HG02885 (cell line): ENCODE results near the gene GMNC.

Source experiments
- ATAC-seq: cut with Tn5 transposase; IDR thresholded peaks from one replicate; pipeline ENCODE4 v1.9.1; 2021; ENCODE audit warnings: mild to moderate bottlenecking; ENCODE audit not compliant: unreplicated experiment, poor library complexity

The GMNC gene

DNA sequence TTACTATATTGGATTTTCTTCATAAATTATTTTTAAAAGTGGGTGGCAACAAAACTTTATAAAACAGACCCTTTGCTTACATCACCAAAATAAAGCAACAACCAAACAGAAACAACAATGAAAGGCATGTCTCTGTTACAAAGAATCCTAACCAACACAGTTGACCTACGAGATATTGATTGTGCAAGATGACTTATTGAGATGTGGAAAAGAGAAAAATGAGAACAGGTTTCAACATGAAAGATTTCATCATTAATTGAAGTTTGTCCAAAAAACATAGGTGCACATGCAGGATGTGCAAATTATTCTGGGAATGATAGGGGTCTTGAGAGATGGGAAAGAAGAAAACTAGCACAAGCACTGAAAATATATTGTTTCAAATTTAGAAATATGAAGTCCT lies 9.0 kb downstream of the GMNC start:
- no peak for ATAC-seq

DNA sequence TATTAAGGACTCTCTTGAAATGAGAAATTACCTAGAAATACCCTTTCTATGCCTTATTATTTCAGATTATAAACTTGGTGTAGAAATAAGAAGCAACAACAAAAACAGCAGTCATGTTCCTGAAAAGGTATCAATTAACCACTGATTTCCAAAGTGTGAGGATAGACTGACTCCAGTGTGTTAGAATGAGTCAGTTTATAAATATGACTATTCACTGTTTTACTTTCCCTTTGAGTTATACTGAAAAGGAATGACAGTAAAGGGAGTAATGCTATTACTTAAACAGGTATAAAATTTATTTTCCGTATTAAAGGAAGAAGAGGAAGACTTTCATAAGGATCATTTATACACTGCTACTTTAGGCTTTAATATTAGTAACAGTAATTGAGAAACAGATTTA lies 12.9 kb downstream of the GMNC start:
- ATAC-seq = no peak

DNA sequence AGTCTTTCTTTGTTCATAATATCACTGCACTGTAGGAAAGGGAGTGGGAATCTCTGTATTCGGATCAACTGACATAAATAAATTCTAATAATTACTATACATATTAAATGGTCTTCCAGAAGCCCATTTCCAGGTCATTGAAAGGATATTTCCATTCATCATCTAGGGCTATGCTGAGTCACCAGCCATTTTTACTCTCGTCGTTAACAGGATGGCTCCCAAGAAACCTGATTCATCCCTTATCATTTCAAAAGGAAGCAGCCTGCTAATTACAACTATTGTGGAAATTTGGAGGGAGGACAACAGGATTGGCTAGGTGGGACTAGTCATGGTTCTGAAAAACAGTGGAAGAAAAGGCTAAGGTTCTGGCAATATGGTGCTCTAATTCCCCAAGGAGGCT lies 13.6 kb downstream of the GMNC start:
- ATAC-seq = no peak

DNA sequence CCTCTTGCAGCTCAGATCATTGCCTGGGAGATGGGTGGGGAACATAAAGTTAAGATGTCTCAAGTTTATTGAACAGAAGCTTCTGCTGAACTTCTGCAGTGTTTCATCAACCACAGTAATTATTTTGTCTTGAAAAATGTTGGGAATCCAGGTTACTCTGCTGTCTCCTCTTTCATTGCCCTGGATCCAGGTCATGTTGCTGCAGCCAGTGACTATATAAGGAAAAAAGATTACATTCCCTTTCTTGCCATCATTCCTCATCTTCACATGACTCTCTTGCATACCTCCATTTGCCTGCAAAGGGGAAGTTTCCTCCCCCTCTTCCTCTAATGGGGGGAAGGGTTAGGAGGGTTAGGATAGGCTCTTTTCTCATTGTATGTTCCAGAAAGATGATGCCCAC lies 15.1 kb downstream of the GMNC start:
- ATAC-seq = no peak

DNA sequence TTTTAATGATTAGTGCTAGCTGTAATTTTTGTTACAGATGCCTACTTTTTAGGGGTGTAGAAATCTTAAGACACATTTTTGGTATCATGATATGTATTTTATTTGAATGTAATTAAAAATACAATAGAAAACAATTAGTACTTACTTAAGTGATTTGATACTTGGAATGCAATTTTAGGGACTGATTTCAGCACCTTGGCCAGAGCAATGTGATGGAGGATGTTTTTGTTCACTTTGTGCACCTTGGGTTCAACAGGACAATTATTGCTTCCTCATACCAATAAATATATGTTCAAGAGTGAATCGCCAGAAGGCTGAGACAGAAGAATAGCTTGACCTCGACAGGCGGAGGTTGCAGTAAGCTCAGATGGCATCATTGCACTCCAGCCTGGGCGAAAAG lies 22.3 kb downstream of the GMNC start:
- no peak for ATAC-seq

DNA sequence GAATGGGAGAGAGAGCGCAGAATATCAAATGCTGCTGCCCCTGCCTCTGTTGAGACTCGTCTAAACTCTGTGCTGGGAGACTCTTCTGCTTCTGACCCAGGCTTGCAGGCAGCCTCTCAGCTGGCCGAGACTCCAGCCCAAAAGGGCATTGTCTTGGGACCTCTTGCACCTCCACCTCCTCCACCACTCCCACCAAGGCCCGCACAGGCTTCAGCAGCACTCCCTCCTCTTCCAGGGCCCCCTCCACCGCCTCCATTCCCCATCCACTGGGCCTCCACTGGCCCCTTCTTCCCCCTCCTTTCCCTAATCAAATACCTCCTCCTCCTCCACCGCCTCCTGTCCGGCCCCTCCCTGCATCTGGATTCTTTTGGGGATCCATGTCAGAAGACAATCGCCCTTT lies 31.3 kb downstream of the GMNC start:
- ATAC-seq = no peak

DNA sequence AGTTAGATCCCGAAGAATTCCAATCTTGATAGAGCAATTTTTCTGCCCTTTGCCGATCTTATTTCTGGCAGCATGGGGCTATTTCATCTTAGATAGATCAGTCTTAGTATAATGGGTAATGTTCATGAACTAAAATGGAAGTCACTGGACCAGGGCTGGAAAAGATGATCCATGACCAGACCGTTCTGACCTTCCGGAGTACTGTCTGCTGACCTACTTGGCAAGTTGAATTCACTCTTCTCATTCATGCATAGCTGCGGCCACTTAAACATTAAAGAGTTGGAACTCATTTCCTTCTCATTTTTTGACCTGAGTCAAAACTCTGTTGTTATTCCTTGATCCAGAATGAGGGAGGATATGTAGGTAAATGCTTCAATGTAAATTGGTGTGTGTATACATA lies 32.5 kb downstream of the GMNC start:
- no peak for ATAC-seq

DNA sequence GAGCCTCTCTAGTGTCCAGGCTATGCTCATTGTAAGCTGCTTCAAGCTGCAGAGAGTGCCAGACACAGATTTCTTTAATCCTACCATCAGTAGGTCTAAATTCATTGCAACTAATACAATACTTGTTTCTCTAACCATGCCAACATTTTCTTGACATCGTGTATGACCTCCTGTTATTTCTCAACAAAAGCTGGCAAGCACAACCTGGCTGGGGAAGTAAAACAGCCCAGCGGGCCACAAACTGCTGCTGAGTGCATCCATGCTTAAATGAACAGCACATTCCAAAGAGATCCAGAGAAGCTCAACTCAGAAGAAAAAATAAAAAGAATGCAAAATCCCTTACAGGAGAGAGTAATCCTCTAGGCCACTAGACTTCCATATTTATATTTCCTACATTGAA lies 36.5 kb downstream of the GMNC start:
- ATAC-seq = no peak

DNA sequence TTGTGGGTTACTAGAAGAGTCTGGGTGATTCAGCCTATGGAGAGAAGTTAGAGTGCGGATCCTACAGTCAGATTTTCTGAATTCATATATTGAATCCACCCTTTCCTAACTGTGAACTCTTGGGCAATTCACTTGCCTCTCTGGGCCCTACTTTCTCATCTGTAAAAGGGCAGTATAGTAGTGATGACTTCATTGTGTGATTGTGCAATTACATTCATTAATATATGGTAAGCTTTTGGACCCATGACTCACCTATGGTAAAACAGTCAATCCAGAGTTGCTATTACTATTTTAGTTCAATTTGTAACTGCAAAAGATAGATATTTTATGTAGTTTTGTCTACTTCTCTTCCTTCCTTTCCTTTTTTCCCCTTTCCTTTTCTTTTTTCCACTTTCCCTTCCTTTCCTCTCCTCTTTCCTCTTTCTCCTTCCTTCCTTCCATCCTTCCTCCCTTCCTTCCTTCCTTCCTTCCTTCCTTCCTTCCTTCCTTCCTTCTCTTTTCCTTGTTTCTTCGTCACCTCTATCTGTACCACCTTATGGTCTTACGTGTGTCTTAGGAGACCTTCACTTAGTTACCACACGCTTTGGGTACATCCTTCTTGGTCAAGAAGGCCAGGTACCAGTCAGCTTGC lies 37.0 kb downstream of the GMNC start:
- ATAC-seq = no peak

DNA sequence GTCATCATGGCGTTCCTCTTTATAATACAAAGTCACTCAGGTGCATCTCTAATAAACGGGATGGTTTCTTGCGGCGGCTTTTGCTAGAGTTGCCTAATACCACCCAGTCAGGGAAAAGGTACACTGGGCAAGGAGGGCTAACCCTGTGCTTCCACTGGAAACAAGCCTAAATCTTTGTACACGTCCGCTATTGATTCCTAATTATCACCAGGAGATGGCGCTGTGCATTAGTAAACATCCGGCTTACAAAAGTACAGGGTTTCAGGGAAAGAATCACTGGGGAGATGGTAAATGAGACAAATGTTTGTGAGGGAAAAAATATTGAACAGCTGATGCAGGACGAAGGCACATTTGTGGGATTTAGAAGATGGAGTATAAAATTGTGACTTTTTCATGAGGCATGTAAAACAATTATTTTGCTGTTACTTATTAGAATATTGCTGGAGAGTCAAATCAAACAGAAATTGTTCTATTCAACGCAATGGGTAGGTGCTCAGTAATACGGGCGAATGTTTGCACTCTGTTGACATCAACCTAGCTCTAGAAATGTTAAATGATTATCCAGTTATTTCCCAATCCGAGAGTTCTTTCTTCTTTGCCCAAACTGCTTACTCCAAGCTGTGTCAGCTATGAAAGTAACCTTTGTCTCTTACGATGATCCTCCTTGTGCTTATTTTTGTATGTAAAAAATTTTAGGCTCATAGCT lies 50.6 kb downstream of the GMNC start:
- peak; percentile 86 for ATAC-seq

DNA sequence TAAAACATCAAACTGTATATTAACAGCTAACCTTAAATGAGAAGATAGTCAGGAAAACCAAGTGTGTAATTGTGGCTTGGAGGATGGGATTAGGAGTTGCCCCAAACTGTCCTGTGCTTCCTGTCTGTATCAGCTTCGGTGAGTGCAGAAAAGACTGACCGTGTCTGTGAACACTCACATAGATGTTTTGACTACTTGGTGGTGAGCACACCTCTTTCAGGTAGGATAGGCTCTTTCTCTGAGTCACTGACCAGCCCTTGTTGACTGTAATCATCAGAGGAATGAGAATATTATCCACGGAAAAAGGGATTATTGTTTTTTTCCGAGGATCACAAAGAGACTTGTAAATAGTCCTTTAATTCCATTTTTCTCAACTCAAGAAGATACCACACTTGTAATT lies 51.5 kb downstream of the GMNC start:
- no peak for ATAC-seq

DNA sequence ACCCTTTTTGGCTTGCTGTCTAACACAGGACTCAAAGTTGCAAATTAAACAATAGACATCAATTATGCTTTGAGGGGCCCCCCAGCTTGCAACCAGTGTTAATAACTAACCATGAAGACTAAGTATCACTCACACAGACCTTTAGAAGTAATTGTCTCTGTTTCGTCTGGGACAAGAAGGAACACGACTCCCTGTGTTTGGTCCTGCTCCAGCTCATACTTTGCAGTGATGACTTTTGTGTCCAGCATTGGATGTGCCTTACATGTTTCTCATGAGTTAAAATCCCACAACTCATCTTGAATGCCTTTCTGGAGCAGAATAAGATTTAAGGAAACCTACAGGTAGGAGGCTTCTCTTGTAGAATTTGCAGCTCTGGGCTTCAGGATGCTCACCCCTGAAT lies 53.1 kb downstream of the GMNC start:
- ATAC-seq = no peak

DNA sequence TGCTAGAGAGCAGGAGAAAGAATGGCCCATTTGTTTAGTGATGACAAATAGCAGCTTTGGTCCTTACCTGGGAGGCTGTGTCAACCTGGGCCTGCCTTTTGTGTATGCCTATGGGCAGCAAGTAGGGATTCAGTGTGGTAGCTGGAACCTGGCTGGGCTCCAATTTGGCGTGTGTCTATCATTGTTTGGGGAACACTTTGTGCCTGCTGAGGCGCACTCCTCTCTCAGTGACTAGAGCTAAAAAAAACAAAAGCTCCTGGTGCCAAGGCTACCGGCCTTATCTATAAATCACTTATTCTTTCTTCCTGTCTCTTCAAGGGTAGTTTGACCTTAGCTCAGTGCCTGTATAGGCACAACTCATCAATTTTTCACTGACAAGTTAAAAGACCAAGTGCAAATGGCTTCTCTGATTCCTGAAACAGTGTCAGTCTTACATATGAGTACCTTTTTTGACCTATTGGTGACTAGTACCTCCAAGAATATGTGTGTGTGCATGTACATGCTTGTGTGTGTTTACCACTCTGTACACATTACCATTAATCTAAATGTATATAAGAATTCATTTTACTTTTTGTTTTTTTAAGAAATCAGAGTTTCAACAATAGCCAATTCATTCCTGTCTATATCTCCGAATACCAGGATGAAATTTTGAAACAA lies 54.6 kb downstream of the GMNC start:
- no peak for ATAC-seq
